ENCODE measurements around the gene STAG2.

STAG2 gene

DNA sequence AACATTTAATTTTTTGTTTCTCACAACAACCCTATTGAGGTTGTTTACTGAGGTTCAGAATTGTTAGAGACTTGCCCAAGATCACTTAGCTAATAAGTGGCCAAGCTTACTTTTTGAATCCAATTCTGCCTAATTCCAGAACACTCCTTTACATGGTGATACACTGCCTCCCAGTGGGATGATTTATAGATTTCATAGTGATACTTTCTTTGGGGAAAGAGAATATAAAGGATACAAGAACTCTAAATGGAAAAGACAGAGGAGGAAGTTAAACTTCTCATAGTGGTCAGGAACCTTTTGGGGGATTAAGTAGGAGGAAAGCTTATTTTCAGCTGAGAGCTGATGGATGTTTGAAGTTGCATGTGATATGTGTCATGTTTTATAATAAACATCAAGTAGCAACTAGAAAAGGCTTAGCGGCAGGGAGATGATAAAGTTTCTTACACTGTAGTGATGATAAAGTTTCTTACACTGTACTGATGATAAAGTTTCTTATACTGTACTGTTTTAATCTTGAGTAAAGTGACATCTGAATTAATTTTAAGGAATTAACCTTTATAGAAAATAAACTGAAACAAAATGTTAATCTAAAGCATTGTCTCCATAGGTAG, 15.3 kb downstream of the STAG2 start:
- peak; percentile 1 for DNase-seq

DNA sequence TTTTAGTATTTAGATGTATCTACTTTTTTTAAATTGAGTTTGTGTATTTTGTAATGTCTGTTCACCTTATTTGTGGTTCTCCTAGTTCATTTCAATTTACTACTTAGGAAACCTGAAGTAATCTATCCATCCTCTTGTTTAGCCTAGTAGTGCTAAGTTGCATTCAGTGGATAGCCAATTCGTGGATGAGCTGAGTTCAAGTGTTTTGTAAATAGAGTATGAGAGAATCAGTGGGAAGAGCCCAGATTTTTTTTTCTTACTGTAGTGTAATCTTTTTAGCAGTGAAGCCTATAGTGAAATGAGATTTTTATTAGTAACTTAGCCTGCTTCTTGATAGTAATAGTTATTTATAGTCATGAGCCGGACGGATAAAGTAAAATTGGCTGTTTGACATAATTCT, 21.7 kb downstream of the STAG2 start:
- no peak for DNase-seq

DNA sequence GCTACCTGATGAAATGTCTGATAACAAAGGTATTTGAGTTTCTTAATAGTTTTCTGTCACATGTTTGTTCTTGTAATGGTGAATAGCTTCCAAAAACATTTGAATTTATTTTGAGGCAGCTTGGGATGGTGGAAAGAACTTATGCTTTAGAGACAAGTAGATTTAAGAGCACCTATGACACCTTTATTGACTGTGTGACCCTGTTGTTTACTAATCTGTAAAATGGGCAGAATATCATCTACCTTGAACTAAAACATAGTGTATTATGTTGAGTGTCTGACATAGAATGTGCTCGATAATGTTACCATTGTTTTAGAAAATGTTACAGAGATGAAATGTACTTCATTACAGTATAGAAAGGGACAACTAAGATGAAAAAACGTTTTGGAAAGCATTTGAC, 24.9 kb downstream of the STAG2 start:
- no peak for DNase-seq

DNA sequence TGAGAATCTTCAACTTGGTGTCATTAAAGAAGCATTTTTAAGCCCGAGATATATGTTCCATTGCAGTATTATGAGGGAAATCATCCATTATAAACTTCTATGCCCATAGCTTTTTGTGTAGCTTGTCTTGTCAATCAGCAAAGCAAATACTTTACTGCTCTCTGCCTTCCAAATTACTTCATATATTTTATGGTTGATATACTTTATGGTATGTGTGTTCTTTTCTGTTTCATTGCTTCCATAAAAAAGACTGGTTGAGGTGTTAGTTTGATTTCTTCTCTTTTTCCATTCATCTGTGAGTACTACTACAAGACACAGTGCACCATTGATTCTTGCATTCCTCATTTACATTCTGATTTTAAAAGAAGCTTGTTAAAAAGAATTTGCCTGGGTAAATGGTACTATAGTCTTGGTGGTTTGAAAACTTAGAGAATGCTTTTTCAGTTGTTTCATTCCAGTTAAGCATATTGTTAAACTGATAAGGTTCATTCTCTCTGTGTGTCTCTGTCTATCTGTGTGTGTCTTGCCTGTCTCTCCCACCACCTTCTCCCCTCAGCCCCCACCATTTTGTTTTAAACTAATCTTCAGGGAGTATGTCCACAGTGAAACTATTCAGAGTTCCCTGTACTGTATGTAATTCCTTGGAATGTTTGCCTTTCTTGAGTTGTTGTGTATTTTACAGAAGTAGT, 27.1 kb downstream of the STAG2 start:
- no peak for DNase-seq

DNA sequence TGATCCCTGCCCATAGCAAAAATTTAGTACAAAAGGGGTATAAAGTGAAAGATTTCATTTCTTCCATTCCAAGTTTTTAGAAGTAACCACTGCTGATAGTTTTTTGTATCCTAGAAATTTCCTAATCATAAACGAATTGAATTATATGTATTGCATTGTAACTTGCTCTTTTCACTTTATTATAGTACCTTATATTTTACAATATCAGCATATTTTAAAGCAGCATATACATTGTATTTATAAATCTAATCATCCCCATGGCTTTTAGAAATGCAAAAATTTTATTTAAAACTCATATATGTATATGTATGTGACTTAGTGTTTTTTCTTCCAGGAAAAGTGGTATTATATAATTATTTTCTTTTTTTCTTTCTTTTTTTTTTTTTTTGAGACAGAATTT, 27.7 kb downstream of the STAG2 start:
- DNase-seq: no peak

DNA sequence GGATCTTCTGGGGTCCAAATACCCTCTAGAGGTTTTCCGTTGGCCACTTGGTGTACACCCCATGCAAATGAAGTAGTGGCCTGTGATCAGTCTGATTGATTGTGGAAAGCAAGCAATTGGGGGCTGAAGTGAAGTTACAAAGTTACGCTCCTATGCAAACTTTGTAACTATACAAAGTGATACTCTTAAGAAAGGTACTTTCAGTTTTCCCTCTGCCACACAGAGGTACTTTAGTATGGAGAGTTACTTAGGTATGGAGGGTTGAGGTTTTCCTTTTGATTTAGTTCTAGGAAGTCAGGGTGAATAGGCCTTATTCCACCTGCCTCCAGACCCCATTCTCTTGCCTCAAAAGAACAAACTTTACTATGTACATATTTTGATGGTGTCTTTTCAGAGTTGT, 28.7 kb downstream of the STAG2 start:
- no peak for DNase-seq

DNA sequence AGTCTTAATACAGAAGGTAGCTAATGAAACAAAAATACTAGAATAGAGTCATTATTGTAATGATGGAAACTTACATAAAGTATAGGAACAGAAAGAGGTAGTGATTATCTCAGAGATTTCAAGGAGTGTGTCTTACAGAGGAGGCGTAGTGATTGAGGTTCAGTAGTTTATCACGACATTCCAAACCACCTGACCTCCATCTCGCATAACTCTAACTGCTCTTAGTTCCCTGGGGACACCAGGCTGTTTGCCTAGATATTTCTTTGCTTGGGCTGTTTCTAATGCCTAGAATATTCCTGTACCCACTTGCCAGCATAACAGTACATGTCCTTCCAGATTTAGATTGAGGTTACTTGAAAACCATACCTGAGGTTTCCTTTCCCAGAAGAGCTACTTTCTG, 29.1 kb downstream of the STAG2 start:
- DNase-seq: no peak

DNA sequence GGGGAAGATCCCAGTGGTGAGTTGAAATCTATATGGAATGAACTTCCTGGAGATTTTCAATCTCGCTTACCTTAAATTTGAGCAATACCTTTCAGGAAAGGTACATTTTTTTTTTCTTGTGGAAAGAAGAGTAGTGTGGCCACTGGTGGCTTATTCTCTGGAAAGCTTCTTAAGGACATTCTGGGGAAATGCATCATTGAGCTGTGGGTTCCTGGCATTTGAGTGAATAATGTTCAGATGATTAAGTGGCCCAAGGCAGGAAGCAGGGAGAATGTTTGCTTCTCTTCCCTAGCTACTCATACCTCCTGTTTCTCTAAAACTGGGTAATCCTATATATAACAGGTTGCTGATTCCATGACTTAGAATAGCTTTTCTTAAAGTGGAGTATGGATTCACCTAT, 31.8 kb downstream of the STAG2 start:
- no peak for DNase-seq

DNA sequence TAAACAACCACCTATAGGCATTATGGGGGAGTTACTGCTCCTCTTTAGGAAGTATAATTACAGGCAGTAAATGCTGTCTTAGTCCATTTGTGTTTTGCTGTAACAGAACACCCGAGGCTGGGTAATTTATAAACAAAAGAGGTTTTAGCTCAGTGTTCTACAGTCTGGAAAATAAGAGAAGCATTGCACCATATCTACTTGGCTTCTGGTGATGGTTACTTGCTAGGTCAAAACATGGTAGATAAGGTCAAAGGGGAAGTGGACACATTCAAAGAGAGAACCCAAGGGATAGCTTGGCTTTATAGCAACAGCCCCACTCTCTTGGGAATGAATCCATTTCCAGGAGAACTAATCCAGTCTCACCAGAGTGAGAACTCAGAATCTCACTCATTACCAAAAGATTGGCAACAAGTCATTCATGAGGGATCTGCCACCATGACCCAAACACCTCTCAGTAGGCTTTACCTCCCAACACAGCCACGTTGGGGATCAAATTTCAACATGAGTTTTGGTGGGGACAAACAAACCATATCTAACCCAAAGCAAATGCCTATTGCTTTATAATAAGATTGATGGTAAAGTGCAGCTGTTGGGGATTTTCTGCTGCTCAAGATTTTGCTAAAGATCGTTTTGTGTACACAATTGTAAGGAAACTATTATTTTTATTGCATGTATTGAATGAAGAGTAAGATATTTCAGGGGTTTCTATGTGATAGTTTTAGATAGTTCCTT, 32.6 kb downstream of the STAG2 start:
- DNase-seq: no peak

DNA sequence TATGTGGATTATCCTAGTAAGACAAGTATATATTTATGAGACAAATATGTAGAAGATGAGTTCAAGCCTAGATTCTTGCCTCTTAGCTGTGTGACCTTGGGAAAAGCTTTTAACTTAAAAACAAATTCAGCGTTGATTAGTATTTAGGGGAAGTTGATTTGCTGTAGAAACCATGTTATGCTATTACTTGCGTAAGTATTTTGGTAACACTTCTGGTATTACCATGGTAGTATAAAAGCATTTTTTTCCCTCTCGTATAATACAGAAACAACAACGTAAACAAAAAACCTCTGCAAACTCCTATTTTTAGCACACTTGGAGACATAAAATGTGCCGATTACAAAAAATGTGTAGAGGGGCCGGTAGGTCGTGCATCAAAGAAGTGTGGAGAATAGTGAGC, 33.2 kb downstream of the STAG2 start:
- DNase-seq: no peak

DNA sequence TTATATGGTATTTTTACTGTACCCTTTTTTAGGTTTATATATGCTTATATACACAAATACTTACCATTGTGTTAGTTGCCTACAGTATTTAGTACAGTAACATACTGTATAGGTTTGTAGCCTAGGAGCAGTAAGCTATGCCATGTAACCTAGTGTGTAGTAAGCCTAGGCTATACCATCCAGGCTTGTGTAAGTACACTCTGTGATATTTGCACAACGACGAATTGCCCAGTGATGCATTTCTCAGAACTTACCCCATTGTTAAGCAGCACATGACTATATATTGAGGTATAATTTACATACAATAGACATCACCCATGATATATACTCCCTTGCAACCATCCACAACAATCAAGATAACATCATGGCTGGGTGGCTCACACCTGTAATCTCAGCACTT, 40.1 kb downstream of the STAG2 start:
- no peak for DNase-seq

DNA sequence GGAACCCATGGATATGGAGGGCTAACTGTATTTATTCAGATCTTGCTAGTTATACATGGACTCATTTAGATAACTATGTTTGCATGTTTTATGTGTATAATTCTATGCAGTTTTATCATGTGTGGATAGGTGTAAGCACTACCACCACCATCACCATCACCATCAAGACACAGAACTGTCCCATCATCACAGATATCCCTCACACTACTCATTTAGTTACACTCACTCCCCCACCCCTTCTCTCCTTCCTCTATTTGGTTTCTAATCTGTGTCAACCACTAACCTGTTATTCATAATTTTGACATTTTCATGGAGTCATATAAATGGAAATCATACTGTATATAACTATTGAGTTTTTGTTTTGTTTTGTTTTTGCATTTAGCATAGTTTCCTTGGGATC, 43.7 kb downstream of the STAG2 start:
- no peak for DNase-seq

DNA sequence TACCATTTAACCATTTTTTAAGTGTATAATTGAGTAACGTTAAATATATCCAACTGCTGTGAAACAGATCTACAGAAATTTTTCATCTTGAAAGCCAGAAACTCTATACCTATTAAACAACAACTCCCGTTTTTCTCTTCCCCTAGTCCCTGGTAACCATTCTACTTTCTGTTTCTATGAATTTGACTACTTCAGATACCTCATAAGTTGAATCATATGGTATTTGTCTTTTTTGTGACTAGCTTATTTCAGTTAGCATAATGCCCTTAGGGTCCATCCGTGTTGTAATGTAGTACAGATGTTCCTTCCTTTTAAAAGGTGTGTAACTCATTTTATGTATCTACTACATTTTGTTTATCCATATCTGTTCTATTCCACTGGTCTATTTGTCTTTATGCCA, 48.7 kb downstream of the STAG2 start:
- no peak for DNase-seq

DNA sequence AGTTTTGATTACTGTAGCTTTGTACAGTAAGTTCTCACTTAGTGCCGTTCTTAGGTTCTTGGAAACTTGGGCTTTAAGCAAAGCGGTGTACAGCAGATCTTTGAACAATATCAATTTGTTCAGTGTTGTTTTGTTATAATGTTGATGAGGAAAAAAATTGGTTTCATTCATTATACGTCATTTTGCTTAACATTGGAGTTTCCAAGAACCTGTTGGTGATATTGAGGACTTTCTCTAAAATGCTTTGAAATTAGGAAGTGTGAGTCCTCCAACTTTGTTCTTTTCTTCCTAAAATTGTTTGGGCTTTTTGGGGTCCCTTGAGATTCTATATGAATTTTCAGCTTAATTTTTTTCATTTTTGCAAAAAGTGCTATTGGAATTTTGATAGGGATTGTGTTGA, 49.1 kb downstream of the STAG2 start:
- DNase-seq: no peak

DNA sequence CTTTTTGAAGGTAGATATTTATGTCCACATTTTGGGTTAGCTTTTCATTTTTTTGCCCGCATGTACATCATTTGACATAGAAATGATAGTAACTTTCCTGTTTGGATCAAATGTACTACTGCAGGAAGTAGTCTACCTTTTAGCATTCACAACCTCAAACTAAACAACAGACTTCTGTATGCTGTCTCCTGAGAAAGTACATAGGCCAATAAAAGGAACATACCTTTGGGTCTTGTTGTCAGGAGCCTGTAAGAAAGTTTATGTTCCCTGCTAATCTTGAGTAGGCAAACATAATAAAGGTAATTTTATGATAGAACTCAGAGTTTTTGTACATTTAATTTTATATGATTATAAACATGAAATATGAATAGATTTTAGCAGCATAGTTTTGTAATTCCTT, 54.2 kb downstream of the STAG2 start:
- no peak for DNase-seq

DNA sequence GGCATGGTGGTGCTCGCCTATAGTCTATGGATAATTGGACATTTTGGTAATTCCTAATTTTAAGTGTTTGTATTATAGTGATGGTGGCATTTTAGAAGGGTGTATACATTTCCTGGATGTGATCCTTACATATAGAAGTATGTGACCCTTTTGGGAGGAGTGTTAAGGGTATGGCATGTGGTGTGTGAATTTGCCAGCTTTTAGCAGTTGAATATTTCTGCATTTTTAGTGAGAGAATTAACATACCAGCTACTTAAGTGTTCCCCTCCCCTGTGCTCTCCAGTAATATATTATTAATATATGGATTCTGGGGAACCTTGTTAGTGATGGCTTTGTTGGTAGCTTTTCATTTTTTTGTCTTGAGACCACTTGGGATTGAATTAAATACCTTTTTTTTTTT, 55.3 kb downstream of the STAG2 start:
- DNase-seq: no peak

DNA sequence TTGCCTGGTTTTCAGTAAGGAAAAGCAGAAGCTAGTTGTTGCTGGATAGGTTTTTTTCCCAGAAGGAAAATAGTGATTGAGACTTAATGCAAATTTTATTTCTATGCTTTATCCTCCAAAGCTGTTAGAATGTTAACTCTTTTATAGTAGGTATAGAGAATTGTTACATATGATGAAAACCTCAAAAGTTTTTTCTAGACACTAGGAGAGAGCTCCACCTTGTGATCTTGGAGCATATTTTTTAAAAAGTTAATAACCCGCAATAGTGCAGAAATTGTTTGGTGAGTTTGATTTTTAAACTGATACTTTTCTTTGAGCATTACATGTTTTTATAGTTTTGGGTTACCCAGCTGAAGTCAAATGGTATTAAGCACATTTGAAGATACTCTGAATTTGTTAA, 56.5 kb downstream of the STAG2 start:
- no peak for DNase-seq

DNA sequence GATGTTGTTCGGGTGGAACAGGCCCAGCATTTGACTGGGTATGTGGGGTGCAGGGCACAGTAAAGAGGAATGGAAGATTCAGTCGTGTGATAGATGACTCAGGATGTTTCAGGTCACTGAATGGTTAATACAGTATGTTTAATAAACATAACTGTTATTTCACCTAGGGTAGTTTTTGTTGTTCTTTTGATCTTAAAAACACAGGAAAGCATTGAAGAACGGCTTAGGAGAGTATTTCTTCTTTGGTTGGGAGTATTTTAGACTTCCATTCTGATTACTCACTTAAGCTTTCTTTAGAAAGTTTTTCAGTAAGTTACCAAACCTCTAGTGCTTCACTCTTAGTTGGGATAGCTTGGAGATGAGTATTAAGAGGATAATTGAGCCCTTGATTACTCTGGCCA, 62.3 kb downstream of the STAG2 start:
- DNase-seq: no peak

DNA sequence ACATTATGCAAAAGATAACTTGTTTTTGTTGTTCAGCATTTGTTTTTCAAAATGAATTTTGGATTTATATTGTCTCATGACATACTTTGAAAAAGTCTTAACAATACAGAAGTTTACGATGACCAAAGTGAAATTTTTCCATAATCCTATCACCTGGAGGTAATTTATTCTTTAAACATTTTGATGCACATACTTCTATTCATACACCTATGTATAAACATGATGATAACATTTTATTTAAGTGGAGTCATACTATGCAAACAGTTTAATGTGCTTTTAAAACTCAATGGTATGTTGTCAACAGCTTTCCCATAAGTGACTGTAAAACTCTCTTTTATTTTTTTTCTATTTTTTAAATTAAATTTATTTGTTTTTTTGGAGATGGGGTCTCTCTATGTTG, 65.0 kb downstream of the STAG2 start:
- DNase-seq: no peak

DNA sequence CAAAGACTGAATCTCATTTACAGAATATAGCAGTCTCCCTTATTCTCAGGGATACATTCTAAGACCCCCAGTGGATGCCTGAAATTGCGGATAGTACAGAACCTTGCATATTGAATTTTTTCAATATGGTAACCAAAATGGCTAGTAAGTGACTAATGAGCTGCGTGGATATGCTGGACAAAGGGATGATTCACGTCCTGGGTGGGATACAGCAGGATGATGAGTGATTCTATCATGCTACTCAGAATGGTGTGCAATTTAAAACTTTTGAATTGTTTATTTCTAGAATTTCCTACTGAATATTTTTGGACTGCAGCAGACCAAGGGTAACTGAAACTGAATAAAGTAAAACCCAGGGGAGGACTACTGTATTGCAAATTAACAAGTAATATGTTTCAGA, 66.7 kb downstream of the STAG2 start:
- no peak for DNase-seq

DNA sequence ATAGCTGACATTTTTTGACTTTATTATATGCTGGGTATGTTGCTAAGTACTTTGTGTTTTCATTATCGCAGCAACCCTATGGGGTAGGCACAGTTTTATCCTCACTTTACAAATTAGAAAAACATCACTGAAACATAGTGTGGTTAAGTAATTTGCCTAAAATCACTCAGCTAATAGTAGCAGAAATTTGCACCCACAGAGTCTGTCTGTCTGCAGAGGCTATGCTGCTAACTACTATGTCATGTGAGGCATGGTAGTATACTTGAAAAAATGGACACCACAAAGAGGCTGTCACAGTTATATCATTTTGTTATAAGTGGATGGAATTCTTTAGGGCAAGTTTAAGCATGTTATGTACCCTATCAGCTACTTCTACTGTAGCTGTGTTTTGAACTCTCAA, 69.0 kb downstream of the STAG2 start:
- no peak for DNase-seq

DNA sequence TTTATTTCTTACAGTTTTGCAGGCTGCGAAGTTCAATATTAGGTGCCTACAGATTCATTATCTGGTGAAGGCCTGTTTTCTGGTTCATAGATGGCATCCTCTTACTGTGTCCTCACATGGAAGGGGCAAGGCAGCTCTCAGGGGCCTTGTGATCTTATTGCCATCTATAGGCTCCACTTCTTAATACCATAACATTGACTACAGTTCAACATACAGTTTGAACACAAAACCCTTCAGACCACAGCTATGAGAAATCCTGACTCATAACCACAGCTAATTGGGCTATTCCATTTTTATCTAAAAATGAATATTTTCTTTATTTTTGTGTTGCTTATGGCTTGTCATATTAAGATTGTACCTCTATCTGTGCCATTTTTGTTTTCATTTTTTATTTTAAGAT, 72.3 kb downstream of the STAG2 start:
- no peak for DNase-seq

DNA sequence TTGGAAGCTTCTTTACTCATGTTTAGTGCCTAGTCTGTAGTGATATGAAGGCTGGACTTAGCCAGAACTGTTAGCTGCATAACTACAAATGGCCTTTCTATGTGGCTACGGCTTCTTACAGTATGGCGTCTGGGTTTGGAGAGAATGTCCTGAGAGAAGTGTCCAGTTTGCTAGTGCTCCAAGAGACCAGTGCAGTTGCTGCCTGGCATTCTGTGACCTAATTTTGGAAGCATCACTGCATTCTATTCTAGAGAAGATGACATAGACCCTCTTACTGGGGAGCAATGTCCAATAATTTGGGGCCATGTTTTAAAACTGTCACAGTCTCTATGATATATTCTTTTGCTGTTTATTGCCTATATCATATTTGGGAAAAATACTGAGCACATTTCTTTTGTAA, 74.2 kb downstream of the STAG2 start:
- no peak for DNase-seq

DNA sequence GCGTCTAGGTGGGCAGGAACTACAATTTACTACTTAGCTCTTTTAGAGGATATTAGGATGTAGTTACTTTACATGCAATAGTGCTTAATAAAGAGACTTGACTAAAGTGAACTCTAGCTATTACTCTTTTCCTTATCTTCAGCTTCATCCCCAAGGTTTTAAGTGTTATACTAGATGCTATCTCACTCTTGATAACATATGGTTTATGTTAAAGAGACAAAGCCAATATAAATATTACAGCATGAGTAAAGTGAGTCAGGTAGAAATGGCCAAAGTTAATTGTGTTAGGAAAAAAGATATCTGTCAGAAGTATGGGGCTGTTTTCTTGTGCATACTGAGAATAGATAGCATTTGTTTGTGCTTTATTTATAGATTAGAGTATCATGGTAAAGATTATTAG, 80.5 kb downstream of the STAG2 start:
- no peak for DNase-seq

DNA sequence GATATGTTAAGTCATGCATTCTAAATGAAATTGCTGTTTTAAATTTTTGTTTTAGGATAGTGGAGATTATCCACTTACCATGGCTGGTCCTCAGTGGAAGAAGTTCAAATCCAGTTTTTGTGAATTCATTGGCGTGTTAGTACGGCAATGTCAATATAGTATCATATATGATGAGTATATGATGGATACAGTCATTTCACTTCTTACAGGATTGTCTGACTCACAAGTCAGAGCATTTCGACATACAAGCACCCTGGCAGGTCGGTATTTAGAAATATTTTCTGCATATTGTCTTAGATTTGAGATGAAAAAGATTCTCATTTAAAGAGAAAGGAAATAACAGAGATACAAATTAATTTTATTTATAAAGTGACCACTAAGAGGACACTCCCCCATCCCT, 83.6 kb downstream of the STAG2 start:
- no peak for DNase-seq
